ACHN (cell line): Measurements from ENCODE around the gene SPINK2.

ENCODE experiments used
- DNase-seq: peaks from one replicate; pipeline ENCODE4 v3.0.0-alpha.2; 2015
- in situ Hi-C: cut with HindIII; loops from 2 replicates; pipeline ENCODE4 v1.10.0; 2017; ENCODE audit warnings: low sequenced_read_pairs, low pct_ligation_motif_present, low pct_unique_long_range_greater_than_20kb

SPINK2 gene

GRCh38 chr4:56762484-56763250, 58.8 kb downstream of the SPINK2 start:
- DNase-seq = no peak
- in situ Hi-C loops = no loop called here

GRCh38 chr4:56760183-56760582, 61.3 kb downstream of the SPINK2 start:
- in situ Hi-C loops = no loop called here
- DNase-seq = no peak
